Measurements from ENCODE around the gene THRB.

- TF ChIP-seq RAD51 (IDR thresholded peaks at IDR 0.05; ENCODE audit: borderline replicate concordance, low read depth), result no peak
- no peak for TF ChIP-seq ZHX1 (conservative IDR thresholded peaks at IDR 0.05; ENCODE audit: low read length)
- TF ChIP-seq MIER1 (IDR thresholded peaks at IDR 0.05; ENCODE audit: low read depth), result no peak
- TF ChIP-seq, protein P1, sequence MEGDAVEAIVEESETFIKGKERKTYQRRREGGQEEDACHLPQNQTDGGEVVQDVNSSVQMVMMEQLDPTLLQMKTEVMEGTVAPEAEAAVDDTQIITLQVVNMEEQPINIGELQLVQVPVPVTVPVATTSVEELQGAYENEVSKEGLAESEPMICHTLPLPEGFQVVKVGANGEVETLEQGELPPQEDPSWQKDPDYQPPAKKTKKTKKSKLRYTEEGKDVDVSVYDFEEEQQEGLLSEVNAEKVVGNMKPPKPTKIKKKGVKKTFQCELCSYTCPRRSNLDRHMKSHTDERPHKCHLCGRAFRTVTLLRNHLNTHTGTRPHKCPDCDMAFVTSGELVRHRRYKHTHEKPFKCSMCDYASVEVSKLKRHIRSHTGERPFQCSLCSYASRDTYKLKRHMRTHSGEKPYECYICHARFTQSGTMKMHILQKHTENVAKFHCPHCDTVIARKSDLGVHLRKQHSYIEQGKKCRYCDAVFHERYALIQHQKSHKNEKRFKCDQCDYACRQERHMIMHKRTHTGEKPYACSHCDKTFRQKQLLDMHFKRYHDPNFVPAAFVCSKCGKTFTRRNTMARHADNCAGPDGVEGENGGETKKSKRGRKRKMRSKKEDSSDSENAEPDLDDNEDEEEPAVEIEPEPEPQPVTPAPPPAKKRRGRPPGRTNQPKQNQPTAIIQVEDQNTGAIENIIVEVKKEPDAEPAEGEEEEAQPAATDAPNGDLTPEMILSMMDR (IDR thresholded peaks at IDR 0.05 in 2 of 3, conservative IDR thresholded peaks at IDR 0.05 in 1 of 3; ENCODE audit: insufficient read depth in 2 of 3, low read depth in 1 of 3, low read length in 3 of 3), result no peak
- TF ChIP-seq ZNF143 (CRISPR knock-in tag; IDR thresholded peaks at IDR 0.05), result no peak
- no peak for TF ChIP-seq POLR2AphosphoS5 (IDR thresholded peaks at IDR 0.05; ENCODE audit: control insufficient read depth, insufficient read depth, low read depth, low read length)
- TF ChIP-seq SRSF9 (IDR thresholded peaks at IDR 0.05; ENCODE audit: borderline replicate concordance, low read depth, low read length), result no peak
- TF ChIP-seq MAX (CRISPR knock-in tag; IDR thresholded peaks at IDR 0.05), result no peak
- TF ChIP-seq HDAC6 (IDR thresholded peaks at IDR 0.05; ENCODE audit: low read depth, low read length), result no peak
- no peak for TF ChIP-seq SMARCE1 (IDR thresholded peaks at IDR 0.05)
- TF ChIP-seq, protein P2, sequence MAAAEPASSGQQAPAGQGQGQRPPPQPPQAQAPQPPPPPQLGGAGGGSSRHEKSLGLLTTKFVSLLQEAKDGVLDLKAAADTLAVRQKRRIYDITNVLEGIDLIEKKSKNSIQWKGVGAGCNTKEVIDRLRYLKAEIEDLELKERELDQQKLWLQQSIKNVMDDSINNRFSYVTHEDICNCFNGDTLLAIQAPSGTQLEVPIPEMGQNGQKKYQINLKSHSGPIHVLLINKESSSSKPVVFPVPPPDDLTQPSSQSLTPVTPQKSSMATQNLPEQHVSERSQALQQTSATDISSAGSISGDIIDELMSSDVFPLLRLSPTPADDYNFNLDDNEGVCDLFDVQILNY (CRISPR knock-in tag; IDR thresholded peaks at IDR 0.05), result no peak
These were observed 293.3 kb downstream of the THRB start for GRCh38 chr3:24201301-24201700.

All from K562 (cell line).